ENCODE results near the gene GLTPD2. TPM values are rescaled to one million over a fixed set of nuclear protein-coding genes. Genes with fewer than 3 reads are reported as not detected.

Gene GLTPD2
- polyA plus RNA-seq, 2 donors = 0.38 TPM; not detected in 1

- Histone ChIP-seq H3K36me3 (ENCODE audit: control insufficient read depth in 2 of 2, insufficient read depth in 2 of 2, low read length in 1 of 2) (peaks cover 0 to 4% of the 10 kb centered on the region in 2 donors), H3K27me3 (ENCODE audit: control insufficient read depth in 1 of 2, insufficient read depth in 2 of 2, low read length in 2 of 2) (no peaks in the 10 kb centered on the region), H3K4me3 (ENCODE audit: low read depth in 1 of 2, low read length in 2 of 2) (no peak overlapping the region), H3K9me3 (ENCODE audit: control insufficient read depth in 2 of 2, insufficient read depth in 1 of 2, low read depth in 1 of 2, low read length in 1 of 2) (no peaks in the 10 kb centered on the region), H3K4me1 (ENCODE audit: control insufficient read depth in 2 of 2, insufficient read depth in 2 of 2, low read length in 1 of 2) (peaks cover 7 to 16% of the 10 kb centered on the region in 2 donors), H3K27ac (ENCODE audit: low read depth in 2 of 2, low read length in 1 of 2) (peak overlapping the region in 1 of 2 donors; percentile 75)
- 72 to 75% methylated on average over 4 of the region's 4 CpGs for WGBS, 2 donors
Measured at GRCh38 chr17:4836221-4836620, 47.5 kb downstream of the GLTPD2 start.

DNA sequence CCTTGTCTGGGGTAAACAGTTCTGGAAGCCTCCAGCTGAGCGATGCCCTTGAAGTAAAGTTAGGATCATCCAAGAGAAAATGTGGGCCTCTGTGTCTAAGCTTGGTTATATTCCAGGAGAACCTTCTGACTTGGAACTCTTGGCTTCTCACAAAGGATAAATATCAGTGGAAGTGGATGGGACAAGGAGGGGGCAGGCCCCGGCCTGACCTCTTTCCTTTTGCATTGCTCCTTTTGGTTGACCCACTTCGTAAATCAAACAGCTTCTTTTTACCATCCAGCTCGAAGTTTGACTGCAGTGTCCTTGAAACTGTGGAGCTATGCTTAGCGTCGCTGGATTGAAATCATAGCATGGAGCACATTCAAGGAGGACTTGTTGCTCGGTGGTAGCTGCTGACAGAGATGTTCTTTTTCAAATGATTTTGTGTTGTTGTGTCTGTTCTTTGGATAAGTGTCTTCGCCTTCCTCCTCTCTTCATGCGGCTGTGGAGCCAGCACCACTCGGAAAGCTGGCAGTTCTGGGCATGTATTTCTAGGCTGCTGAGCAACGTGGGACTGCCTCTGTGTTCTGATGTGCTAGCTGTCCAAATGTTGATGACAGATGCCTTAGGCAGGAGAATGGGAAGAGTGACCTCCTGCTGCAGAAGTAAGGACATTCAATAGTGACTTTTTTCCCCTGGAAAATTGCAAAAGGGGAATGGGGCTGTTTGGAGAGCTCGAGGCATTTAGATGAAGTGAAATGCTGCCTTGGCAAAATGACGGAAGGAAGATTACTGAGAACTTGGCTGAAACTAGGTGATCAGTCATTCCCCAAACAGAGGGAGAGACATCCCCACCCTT is 48.9 kb downstream of the GLTPD2 start:
- Histone ChIP-seq H3K9me3 (ENCODE audit: control insufficient read depth in 2 of 2, insufficient read depth in 1 of 2, low read depth in 1 of 2, low read length in 1 of 2) (no peaks in the 10 kb centered on the region), H3K36me3 (ENCODE audit: control insufficient read depth in 2 of 2, insufficient read depth in 2 of 2, low read length in 1 of 2) (peaks cover 0 to 4% of the 10 kb centered on the region in 2 donors), H3K27me3 (ENCODE audit: control insufficient read depth in 1 of 2, insufficient read depth in 2 of 2, low read length in 2 of 2) (no peaks in the 10 kb centered on the region), H3K27ac (ENCODE audit: low read depth in 2 of 2, low read length in 1 of 2) (peak overlapping the region; percentile 5 to 38), H3K4me3 (ENCODE audit: low read depth in 1 of 2, low read length in 2 of 2) (no peak overlapping the region), H3K4me1 (ENCODE audit: control insufficient read depth in 2 of 2, insufficient read depth in 2 of 2, low read length in 1 of 2) (peaks cover 7 to 16% of the 10 kb centered on the region in 2 donors)
- 38 to 47% methylated on average over 13 of the region's 13 CpGs for WGBS, 2 donors

GRCh38 chr17:4838309-4838785 is 49.6 kb downstream of the GLTPD2 start:
- H3K9me3 ChIP-seq (ENCODE audit: control insufficient read depth in 2 of 2, insufficient read depth in 1 of 2, low read depth in 1 of 2, low read length in 1 of 2) = no peaks in the 10 kb centered on the region
- peaks cover 0 to 4% of the 10 kb centered on the region in 2 donors for H3K36me3 ChIP-seq (ENCODE audit: control insufficient read depth in 2 of 2, insufficient read depth in 2 of 2, low read length in 1 of 2)
- H3K4me3 ChIP-seq (ENCODE audit: low read depth in 1 of 2, low read length in 2 of 2) = no peak overlapping the region
- 84 to 87% methylated on average over 3 of the region's 3 CpGs for WGBS, 2 donors
- no peaks in the 10 kb centered on the region for H3K27me3 ChIP-seq (ENCODE audit: control insufficient read depth in 1 of 2, insufficient read depth in 2 of 2, low read length in 2 of 2)
- peak overlapping the region in 1 of 2 donors; percentile 38 for H3K27ac ChIP-seq (ENCODE audit: low read depth in 2 of 2, low read length in 1 of 2)
- peaks cover 7 to 16% of the 10 kb centered on the region in 2 donors for H3K4me1 ChIP-seq (ENCODE audit: control insufficient read depth in 2 of 2, insufficient read depth in 2 of 2, low read length in 1 of 2)

- H3K27me3 ChIP-seq (ENCODE audit: control insufficient read depth in 1 of 2, insufficient read depth in 2 of 2, low read length in 2 of 2) = no peaks in the 10 kb centered on the region
- peaks cover 0 to 4% of the 10 kb centered on the region in 2 donors for H3K36me3 ChIP-seq (ENCODE audit: control insufficient read depth in 2 of 2, insufficient read depth in 2 of 2, low read length in 1 of 2)
- peaks cover 7 to 16% of the 10 kb centered on the region in 2 donors for H3K4me1 ChIP-seq (ENCODE audit: control insufficient read depth in 2 of 2, insufficient read depth in 2 of 2, low read length in 1 of 2)
- WGBS, 2 donors = 87 to 92% methylated on average over 8 of the region's 8 CpGs
- H3K9me3 ChIP-seq (ENCODE audit: control insufficient read depth in 2 of 2, insufficient read depth in 1 of 2, low read depth in 1 of 2, low read length in 1 of 2) = no peaks in the 10 kb centered on the region
- H3K27ac ChIP-seq (ENCODE audit: low read depth in 2 of 2, low read length in 1 of 2) = no peak overlapping the region
- H3K4me3 ChIP-seq (ENCODE audit: low read depth in 1 of 2, low read length in 2 of 2) = no peak overlapping the region
Measured at GRCh38 chr17:4839221-4839620, 50.5 kb downstream of the GLTPD2 start.

Other genes with a start within 250 kb of the GLTPD2 start
- 10 to 100 TPM; 32.6 to 44.8 TPM for gene MYBBP1A, start 233.6 kb upstream of the GLTPD2 start, polyA plus RNA-seq
- gene GGT6, start 228.4 kb upstream of the GLTPD2 start, polyA plus RNA-seq = 10 to 100 TPM; 49.5 to 72.3 TPM
- 1 to 10 TPM in 1 of 2 donors, under 1 TPM in 1; 0.53 to 1.4 TPM for gene SMTNL2, start 204.4 kb upstream of the GLTPD2 start, polyA plus RNA-seq
- under 1 TPM; 0.04 to 0.22 TPM for gene ALOX15, start 147.3 kb upstream of the GLTPD2 start, polyA plus RNA-seq
- gene PELP1, start 84.8 kb upstream of the GLTPD2 start, polyA plus RNA-seq = 10 to 100 TPM; 19.2 to 29.8 TPM
- 10 to 100 TPM; 10.6 TPM for gene ARRB2, start 78.3 kb upstream of the GLTPD2 start, polyA plus RNA-seq
- 10 to 100 TPM; 29.8 to 31.1 TPM for gene MED11, start 57.5 kb upstream of the GLTPD2 start, polyA plus RNA-seq
- gene ZMYND15, start 49.1 kb upstream of the GLTPD2 start, polyA plus RNA-seq = under 1 TPM; 0.82 to 0.96 TPM
- 10 to 100 TPM; 10.9 to 20.3 TPM for gene CXCL16, start 49.0 kb upstream of the GLTPD2 start, polyA plus RNA-seq
- gene TM4SF5, start 17.1 kb upstream of the GLTPD2 start, polyA plus RNA-seq = under 1 TPM in 1 of 2 donors, not detected in 1; 0.07 TPM
- 1 to 10 TPM; 1.3 to 1.5 TPM for gene VMO1, start 2.6 kb upstream of the GLTPD2 start, polyA plus RNA-seq
- 100 to 1,000 TPM; 110 to 248 TPM for gene PSMB6, start 7.2 kb downstream of the GLTPD2 start, polyA plus RNA-seq
- gene PLD2, start 18.2 kb downstream of the GLTPD2 start, polyA plus RNA-seq = 10 to 100 TPM; 66.9 to 67.4 TPM
- 100 to 1,000 TPM in 1 of 2 donors, 10 to 100 TPM in 1; 86.1 to 161 TPM for gene MINK1, start 44.4 kb downstream of the GLTPD2 start, polyA plus RNA-seq
- gene C17orf107, start 110.6 kb downstream of the GLTPD2 start, polyA plus RNA-seq = under 1 TPM; 0.58 to 0.71 TPM
- under 1 TPM; 0.16 to 0.47 TPM for gene CHRNE, start 114.1 kb downstream of the GLTPD2 start, polyA plus RNA-seq
- under 1 TPM; 0.02 to 0.12 TPM for gene GP1BA, start 143.3 kb downstream of the GLTPD2 start, polyA plus RNA-seq
- gene SLC25A11, start 151.1 kb downstream of the GLTPD2 start, polyA plus RNA-seq = 10 to 100 TPM; 18.3 to 43.4 TPM
- 100 to 1,000 TPM in 1 of 2 donors, 10 to 100 TPM in 1; 79.5 to 149 TPM for gene RNF167, start 151.3 kb downstream of the GLTPD2 start, polyA plus RNA-seq
- 100 to 1,000 TPM; 371 to 761 TPM for gene PFN1, start 159.6 kb downstream of the GLTPD2 start, polyA plus RNA-seq
- gene ENO3, start 162.2 kb downstream of the GLTPD2 start, polyA plus RNA-seq = 10 to 100 TPM in 1 of 2 donors, 1 to 10 TPM in 1; 1.7 to 10.8 TPM
- gene SPAG7, start 178.9 kb downstream of the GLTPD2 start, polyA plus RNA-seq = 10 to 100 TPM; 48.9 to 56.4 TPM
- gene CAMTA2, start 198.7 kb downstream of the GLTPD2 start, polyA plus RNA-seq = 10 to 100 TPM; 26.3 to 50.8 TPM
- gene INCA1, start 208.6 kb downstream of the GLTPD2 start, polyA plus RNA-seq = 1 to 10 TPM in 1 of 2 donors, under 1 TPM in 1; 0.67 to 1.2 TPM
- gene KIF1C, start 209.0 kb downstream of the GLTPD2 start, polyA plus RNA-seq = 10 to 100 TPM; 64.7 to 71.6 TPM
- 1 to 10 TPM in 1 of 2 donors, under 1 TPM in 1; 0.92 to 3.1 TPM for gene SLC52A1, start 246.5 kb downstream of the GLTPD2 start, polyA plus RNA-seq